Measurements from ENCODE around the gene ZNF775.

- no peak for TF ChIP-seq CTCF (conservative IDR thresholded peaks at IDR 0.05 in 1 of 2, IDR thresholded peaks at IDR 0.05 in 1 of 2; ENCODE audit: extremely low read depth in 1 of 2, insufficient read depth in 1 of 2, low read depth in 1 of 2, low read length in 2 of 2)
- TF ChIP-seq EZH2 (IDR thresholded peaks at IDR 0.05; ENCODE audit: borderline replicate concordance, low read length) = no peak
Measured at GRCh38 chr7:150377635-150378034, 1.5 kb upstream of the ZNF775 start.
